Jurkat, Clone E6-1 (cell line): ENCODE measurements around the gene RAB2B.

ENCODE experiments used
- DNase-seq: peaks from one replicate; pipeline ENCODE4 v3.0.0-alpha.2; 2011; ENCODE audit warnings: low read depth, low spot score
- H3K4me3 ChIP-seq: 2 replicates; pipeline ENCODE4 v1.5.1; 2011; ENCODE audit warnings: mild to moderate bottlenecking, low read length, control low read depth, moderate library complexity

The RAB2B gene

GRCh38 chr14:21415329-21415728 lies 61.4 kb downstream of the RAB2B start:
- DNase-seq: no peak
- no peak overlapping the region for H3K4me3 ChIP-seq

GRCh38 chr14:21414137-21414631 lies 62.6 kb downstream of the RAB2B start:
- no peak for DNase-seq
- H3K4me3 ChIP-seq: no peak overlapping the region
